ENCODE measurements around the gene NPHP1.
"Not testable (repeated sequence)": the region's sequence is repeated elsewhere in the genome, so short reads cannot be mapped to it uniquely, and the experiment has no call there.

NPHP1 gene

DNA sequence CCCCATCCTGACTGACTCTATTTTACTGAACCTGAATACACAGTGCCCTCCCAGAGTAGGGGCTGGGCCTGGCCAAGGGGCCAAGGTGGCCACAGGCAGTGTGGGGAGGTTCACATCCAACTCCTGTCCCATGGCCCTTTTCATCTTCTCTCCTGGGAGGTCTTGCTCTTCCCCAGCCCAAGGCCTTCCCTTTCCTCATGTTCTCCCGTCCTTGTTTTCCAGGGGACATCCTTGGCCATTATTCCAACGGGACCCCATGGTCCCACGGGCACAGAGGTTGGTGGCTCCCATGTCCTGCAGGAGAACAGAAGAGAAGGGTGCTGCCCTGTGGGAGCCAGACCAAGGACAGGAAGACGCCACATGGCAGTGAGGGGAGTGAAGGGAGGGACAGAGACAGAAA lies 99.6 kb downstream of the NPHP1 start:
- in situ Hi-C loops (cut with HindIII; ENCODE audit: low sequenced_read_pairs), result no loop called here

GRCh38 chr2:110104025-110104771 lies 100.6 kb downstream of the NPHP1 start:
- in situ Hi-C loops (cut with HindIII; ENCODE audit: low sequenced_read_pairs), result no loop called here

DNA sequence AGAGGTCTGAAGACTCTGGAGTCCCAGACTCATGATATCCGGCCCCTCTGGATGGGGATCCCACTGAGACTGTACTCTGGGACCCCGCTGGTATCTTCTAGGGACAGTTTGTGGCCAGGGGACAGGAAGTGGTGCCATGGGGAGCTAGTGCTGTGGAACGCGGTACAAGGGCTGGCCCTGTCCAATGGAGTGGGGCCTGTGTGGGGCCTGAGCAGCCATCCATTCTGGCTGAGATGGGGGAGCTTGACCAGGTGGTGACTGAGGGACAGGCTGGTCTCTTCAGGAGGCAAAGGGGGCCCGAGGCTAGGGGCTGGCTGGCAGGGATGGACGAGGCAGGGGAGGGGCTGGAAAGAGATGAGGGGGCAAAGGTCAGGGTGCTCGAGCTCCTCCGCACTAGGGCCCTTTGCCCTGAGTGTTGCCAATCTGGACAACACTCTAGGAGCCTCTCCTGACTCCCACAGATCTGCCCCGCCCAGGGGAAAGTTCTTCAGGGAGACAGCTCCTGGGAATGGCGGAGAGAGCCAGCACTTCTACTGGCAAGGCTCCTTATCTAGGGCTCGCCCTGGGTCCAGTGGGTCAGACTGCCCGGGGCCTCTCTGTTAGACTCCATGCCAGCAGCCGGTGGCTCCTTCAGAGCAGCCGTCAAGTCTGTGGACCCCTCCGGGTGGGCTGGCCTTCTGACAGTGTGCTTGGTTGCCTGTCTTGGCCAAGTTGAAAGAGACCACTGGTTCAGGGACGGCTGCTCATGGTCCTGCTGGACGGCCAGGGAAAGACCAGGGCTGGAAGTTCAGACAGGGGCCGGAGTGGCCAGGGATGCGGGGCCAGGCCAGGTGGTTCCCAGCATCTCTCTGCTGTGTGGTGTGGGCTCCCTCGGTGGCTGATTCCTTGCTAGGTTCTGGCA lies 101.5 kb downstream of the NPHP1 start:
- in situ Hi-C loops (cut with HindIII; ENCODE audit: low sequenced_read_pairs), result no loop called here

DNA sequence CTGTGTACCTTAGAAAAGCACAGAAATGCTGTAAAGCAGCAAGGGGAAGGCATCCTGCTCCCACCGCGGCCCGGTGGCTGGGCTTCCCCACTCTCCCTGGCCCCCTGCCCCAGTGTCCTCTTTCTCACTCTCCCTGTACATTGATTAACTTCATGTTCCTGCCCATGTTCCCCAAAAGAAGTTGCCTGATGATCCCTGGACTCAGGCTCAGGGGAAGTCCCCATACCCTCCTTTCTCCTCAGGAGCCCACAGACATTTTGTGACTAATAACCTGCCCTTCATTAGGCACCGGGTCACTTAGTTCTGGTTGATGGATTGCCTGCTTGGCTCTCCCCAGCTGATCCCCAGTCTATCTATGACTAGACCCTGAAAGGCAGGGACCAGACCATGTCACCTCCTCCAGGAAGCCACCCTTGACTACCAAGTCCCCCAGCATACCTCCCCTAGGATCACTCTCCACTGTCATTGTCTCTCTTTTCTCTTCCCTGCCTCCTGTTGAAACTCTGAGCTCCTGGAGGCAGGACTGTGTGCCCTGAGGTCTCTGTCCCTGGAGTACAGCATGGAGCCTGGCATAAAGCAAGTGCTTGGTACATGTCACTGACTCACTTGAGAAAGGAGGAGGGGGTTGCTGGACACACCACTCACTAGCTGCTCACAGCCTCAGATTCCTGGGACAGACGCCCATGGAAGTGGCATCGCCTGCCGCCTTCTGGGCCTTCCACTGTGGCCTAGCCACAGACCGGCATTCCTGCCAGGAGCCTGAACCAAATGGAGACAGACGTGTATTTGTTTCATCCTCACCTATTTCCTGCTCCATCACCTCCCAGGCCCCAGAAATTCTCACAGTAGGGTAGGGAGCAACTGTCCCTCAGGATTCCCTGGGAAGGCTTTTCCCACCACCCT lies 102.7 kb downstream of the NPHP1 start:
- in situ Hi-C loops (cut with HindIII; ENCODE audit: low sequenced_read_pairs), result no loop called here

DNA sequence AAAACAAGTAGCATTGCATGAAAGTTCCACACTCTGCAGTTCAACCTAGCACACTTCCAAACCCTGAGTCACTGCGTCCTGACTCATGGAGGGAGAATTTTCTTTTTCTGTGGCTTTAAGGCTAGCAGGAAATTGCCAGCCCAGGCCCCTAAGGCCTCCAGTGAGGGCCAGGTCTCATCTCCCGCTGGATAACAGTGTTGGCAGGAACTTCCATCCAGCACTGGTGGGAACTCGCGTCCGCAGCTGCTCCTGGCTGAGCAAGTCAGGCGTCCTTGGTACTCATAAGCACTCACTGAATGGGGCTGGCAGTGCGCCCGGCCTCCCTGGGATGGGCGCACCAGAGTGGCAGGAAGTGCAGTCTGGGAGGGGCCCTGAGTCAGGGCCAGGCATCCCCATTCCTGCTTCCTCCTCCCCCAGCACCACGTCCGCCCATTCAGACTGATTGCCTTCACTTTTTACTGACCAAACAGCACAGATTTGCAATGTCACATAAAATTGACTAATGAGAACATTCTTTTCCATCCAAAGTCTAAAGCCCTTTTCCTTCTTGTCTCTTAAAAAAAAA lies 103.5 kb downstream of the NPHP1 start:
- in situ Hi-C loops (cut with HindIII; ENCODE audit: low sequenced_read_pairs), result no loop called here

- in situ Hi-C loops (cut with HindIII; ENCODE audit: low sequenced_read_pairs), result not testable (repeated sequence)
Measured at GRCh38 chr2:110100880-110101279, 103.9 kb downstream of the NPHP1 start.

DNA sequence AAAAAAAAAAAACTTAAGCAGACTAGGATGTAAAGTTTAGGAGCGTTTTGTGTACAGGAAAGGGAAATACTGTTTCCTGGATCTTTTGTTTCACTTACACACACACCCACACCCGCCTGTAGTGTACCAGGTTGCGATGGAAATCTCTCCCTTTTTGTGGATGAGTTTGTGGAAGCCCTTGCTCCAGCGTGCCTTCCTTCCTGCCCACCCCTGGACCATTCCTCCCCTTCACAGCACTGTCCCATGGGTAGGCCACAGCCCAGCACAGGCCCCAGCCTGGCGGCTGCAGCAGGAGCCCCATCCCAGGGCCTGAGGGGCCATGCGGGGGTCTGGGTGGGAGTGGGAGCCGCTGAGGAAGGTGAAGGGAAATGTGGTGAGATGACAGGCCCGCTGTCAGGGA lies 104.3 kb downstream of the NPHP1 start:
- in situ Hi-C loops (cut with HindIII; ENCODE audit: low sequenced_read_pairs), result no loop called here

DNA sequence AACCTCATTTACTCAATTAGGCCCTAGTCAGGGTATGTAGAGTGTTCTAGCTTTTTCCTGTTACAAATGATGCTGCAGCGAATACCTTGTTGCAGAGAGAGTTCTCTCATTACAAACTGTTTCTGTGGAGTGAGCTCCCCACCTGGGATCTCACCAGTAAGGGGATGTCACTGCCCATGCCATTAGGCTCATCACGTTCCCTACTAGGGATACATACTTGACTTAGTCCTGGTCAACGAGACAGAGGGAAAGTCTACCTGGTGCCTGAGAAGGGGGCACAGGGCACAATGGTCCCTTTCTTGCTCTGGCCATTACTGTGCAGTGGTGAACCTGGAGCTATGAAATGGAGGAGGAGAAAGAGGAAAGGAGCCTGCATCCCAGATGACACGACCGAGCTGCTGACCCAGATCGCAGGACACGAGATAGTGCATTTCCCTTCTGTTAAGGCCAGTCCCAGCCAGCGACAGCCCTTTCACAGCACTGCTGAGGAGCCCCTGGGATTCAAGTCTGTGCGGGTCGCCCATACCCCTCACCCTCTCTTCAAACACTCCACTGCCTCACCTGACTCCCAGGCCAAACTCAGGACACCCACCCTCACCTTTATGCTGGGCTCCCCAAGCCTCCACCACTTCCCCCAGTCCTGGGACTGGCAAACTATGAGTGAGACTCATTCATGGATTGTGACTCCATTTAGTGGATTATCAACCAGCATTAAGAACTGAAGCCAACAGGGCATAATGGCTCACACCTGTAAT lies 105.2 kb downstream of the NPHP1 start:
- in situ Hi-C loops (cut with HindIII; ENCODE audit: low sequenced_read_pairs), result no loop called here

DNA sequence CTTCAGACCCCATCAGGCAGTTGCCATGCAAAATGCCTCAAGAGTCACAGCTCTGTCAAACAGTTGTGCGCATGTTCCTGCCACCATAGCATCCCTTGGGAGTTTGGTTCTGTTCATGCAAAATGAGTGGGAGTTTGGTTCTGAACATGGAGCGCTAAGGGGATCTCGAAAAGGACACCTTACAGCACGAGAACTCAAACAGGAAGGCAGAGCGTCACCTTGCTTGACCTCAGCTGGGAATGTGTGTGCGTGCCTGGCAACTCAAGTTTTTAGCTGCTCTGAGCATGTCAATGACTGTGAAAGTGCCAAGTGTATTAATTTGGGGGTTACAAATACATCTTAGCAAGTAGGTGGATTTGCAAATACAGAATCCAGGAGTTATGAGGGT lies 105.8 kb downstream of the NPHP1 start:
- in situ Hi-C loops (cut with HindIII; ENCODE audit: low sequenced_read_pairs), result no loop called here

- in situ Hi-C loops (cut with HindIII; ENCODE audit: low sequenced_read_pairs), result no loop called here
Measured at GRCh38 chr2:110097506-110098220, 107.2 kb downstream of the NPHP1 start.

- in situ Hi-C loops (cut with HindIII; ENCODE audit: low sequenced_read_pairs), result no loop called here
Measured at GRCh38 chr2:110095994-110096633, 108.7 kb downstream of the NPHP1 start.

GRCh38 chr2:110094884-110095534 lies 109.8 kb downstream of the NPHP1 start:
- in situ Hi-C loops (cut with HindIII; ENCODE audit: low sequenced_read_pairs), result not testable (repeated sequence)

GRCh38 chr2:110093924-110094323 lies 110.9 kb downstream of the NPHP1 start:
- in situ Hi-C loops (cut with HindIII; ENCODE audit: low sequenced_read_pairs), result not testable (repeated sequence)

GRCh38 chr2:110090164-110090563 lies 114.6 kb downstream of the NPHP1 start:
- in situ Hi-C loops (cut with HindIII; ENCODE audit: low sequenced_read_pairs), result not testable (repeated sequence)

DNA sequence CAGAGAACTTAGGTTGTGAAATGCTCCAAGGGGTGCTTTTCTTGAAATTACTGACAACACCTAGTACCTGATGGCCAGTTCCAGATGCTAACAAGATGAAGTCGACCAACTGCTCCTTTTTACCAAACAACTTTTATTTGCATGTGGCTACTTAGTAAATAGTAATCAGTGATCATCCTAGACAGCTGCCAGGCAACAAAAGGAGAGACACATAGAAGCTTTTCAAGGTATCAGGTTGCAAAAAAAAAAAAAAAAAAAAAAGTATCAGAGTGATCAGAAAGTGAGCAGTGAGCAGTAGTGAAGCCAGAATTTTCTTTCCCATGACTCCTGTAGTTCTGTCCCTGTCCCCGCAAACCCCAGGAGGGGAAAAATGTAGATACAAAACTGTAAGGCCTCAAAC lies 121.1 kb downstream of the NPHP1 start:
- in situ Hi-C loops (cut with HindIII; ENCODE audit: low sequenced_read_pairs), result not testable (repeated sequence)

DNA sequence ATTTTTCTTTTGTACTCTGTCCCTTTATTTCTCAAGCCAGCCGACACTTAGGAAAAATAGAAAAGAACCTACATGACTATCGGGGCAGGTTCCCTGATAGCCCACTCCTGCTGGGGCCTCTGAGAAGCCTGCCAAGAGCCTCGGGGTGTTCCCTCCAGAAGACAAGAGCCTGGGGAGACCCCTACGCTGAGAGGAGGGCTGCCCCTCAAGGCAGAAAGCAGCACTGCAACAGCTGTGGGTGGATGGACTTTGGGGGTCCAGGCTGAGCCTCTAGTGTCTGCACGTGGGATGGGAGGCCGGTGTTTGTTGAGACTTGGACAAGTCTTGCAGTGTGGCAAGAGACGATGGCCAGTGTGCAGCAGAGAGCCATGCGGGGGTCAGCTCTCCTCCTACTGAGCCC lies 121.7 kb downstream of the NPHP1 start:
- in situ Hi-C loops (cut with HindIII; ENCODE audit: low sequenced_read_pairs), result not testable (repeated sequence)

DNA sequence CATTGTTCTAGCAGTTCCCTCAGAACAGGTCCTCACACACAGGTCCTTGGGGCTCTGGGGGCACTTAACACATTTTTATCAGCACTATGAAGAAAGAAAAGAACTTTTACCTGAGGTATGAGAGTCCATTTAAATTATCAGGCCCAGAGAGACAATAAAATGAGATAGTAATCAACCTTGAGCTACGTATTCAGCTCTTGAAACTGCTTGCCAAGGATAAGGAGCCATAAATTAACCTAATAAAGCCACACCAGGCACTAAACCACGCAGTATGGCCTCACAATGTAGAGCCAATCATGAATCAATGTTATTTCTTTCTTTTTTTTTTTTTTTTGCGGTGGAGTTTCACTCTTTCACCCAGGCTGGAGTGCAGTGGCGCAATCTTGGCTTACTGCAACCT lies 126.7 kb downstream of the NPHP1 start:
- in situ Hi-C loops (cut with HindIII; ENCODE audit: low sequenced_read_pairs), result not testable (repeated sequence)

- in situ Hi-C loops (cut with HindIII; ENCODE audit: low sequenced_read_pairs), result not testable (repeated sequence)
Measured at GRCh38 chr2:110075896-110076295, 128.9 kb downstream of the NPHP1 start.
